Suprapubic skin (tissue), 4 donors: ENCODE measurements around the gene TMEM106A. TPM values are rescaled to one million over a fixed set of nuclear protein-coding genes. Genes with fewer than 3 reads are reported as not detected.
A peak's percentile ranks its signal among the peaks of the same experiment; 100 is the strongest.

Experiments
- DNase-seq, 2 donors: peaks; one replicate each; pipeline ENCODE4 v3.0.0-alpha.2; 2019; ENCODE audit warnings: low spot score in 2 of 2
- H3K27ac ChIP-seq: fragments of 200-600 bp; sonication (generic); one replicate; pipeline ENCODE4 v1.5.1; 2019
- H3K27me3 ChIP-seq: fragments of 200-600 bp; sonication (generic); one replicate; pipeline ENCODE4 v1.5.1; 2019
- H3K36me3 ChIP-seq: fragments of 200-600 bp; sonication (generic); one replicate; pipeline ENCODE4 v1.5.1; 2019
- H3K4me1 ChIP-seq: fragments of 200-600 bp; sonication (generic); one replicate; pipeline ENCODE4 v1.5.1; 2019
- H3K4me3 ChIP-seq: fragments of 200-600 bp; sonication (generic); one replicate; pipeline ENCODE4 v1.5.1; 2019; ENCODE audit warnings: mild to moderate bottlenecking
- H3K9me3 ChIP-seq: fragments of 200-600 bp; sonication (generic); one replicate; pipeline ENCODE4 v1.5.1; 2019
- CTCF ChIP-seq, 2 donors: fragments of 200-600 bp in 1 of 2; fragments of 450-650 bp in 1 of 2; sonication (generic) in 1 of 2; IDR thresholded peaks; one replicate each; pipeline ENCODE4 v1.5.1; 2016 to 2019; ENCODE audit warnings: antibody characterized with exemption in 2 of 2, mild to moderate bottlenecking in 1 of 2, moderate library complexity in 1 of 2
- EP300 ChIP-seq: sonication (generic); formaldehyde crosslinking; IDR thresholded peaks from one replicate; pipeline ENCODE4 v1.6.1; 2017; ENCODE audit warnings: antibody characterized with exemption
- POLR2A ChIP-seq, 2 donors: fragments of 450-650 bp; IDR thresholded peaks; one replicate each; pipeline ENCODE4 v1.6.1; 2017; ENCODE audit warnings: antibody characterized with exemption in 2 of 2, mild to moderate bottlenecking in 2 of 2, moderate library complexity in 2 of 2
- POLR2AphosphoS5 ChIP-seq, 3 donors: sonication (generic); formaldehyde crosslinking; IDR thresholded peaks; one replicate each; pipeline ENCODE4 v1.6.1; 2017; ENCODE audit warnings: antibody characterized with exemption in 3 of 3
- WGBS: methylation state at CpG from one replicate; pipeline ENCODE4 v1.1.5; 2018; 5-methylcytosine and 5-hydroxymethylcytosine counted together
- total RNA-seq, 4 donors: library from RNA; depleted of rRNA; stranded (reverse); fragments of >200 nt; gene quantifications; one replicate each; pipeline ENCODE4 v1.1.0, GENCODE V29; 2016

TMEM106A gene
- total RNA-seq, 4 donors from 2014 or later = 1.2 to 3.5 (median 1.9) TPM

GRCh38 chr17:43212641-43213490 is 1.2 kb downstream of the TMEM106A start:
- H3K4me1 ChIP-seq = peaks cover 28% of the 10 kb centered on the region
- no peaks in the 10 kb centered on the region for H3K27me3 ChIP-seq
- DNase-seq = peak in 1 of 2 donors; percentile 65
- no peak for TF ChIP-seq POLR2AphosphoS5 (IDR thresholded peaks at IDR 0.05)
- no peak for TF ChIP-seq POLR2A (IDR thresholded peaks at IDR 0.05)
- no peak for TF ChIP-seq CTCF (IDR thresholded peaks at IDR 0.05)
- TF ChIP-seq EP300 = no peak
- H3K36me3 ChIP-seq = peaks cover 45% of the 10 kb centered on the region
- H3K27ac ChIP-seq = peak overlapping the region; percentile 76
- H3K9me3 ChIP-seq = no peaks in the 10 kb centered on the region
- H3K4me3 ChIP-seq = peak overlapping the region; percentile 65
- 40% methylated on average over 7 of the region's 7 CpGs for WGBS

- 95% methylated on average over 2 of the region's 2 CpGs for WGBS
- H3K4me3 ChIP-seq = no peak overlapping the region
- H3K9me3 ChIP-seq = no peaks in the 10 kb centered on the region
- DNase-seq = peak in 1 of 2 donors; percentile 44
- H3K27ac ChIP-seq = no peak overlapping the region
- TF ChIP-seq POLR2AphosphoS5 (IDR thresholded peaks at IDR 0.05) = no peak
- TF ChIP-seq EP300 = no peak
- no peak for TF ChIP-seq CTCF (IDR thresholded peaks at IDR 0.05)
- no peak for TF ChIP-seq POLR2A (IDR thresholded peaks at IDR 0.05)
- peaks cover 28% of the 10 kb centered on the region for H3K4me1 ChIP-seq
- no peaks in the 10 kb centered on the region for H3K27me3 ChIP-seq
- peaks cover 38% of the 10 kb centered on the region for H3K36me3 ChIP-seq
Observed at GRCh38 chr17:43213545-43213944, 1.9 kb downstream of the TMEM106A start.

GRCh38 chr17:43215341-43215740 is 3.7 kb downstream of the TMEM106A start:
- H3K4me3 ChIP-seq = no peak overlapping the region
- H3K36me3 ChIP-seq = peaks cover 22% of the 10 kb centered on the region
- H3K4me1 ChIP-seq = peaks cover 28% of the 10 kb centered on the region
- H3K27me3 ChIP-seq = no peaks in the 10 kb centered on the region
- no peak for DNase-seq
- H3K27ac ChIP-seq = no peak overlapping the region
- WGBS = 89% methylated on average over 3 of the region's 3 CpGs
- H3K9me3 ChIP-seq = no peaks in the 10 kb centered on the region
- TF ChIP-seq POLR2A (IDR thresholded peaks at IDR 0.05) (no peak), POLR2AphosphoS5 (IDR thresholded peaks at IDR 0.05) (no peak), EP300 (no peak), CTCF (IDR thresholded peaks at IDR 0.05) (no peak)

GRCh38 chr17:43216369-43216761 is 4.7 kb downstream of the TMEM106A start:
- TF ChIP-seq POLR2A (IDR thresholded peaks at IDR 0.05) (no peak), EP300 (no peak), CTCF (IDR thresholded peaks at IDR 0.05) (no peak), POLR2AphosphoS5 (IDR thresholded peaks at IDR 0.05) (no peak)
- WGBS = 95% methylated on average over 4 of the region's 4 CpGs
- DNase-seq = peak in 1 of 2 donors; percentile 49

GRCh38 chr17:43216762-43217613 is 5.3 kb downstream of the TMEM106A start:
- 90% methylated on average over 4 of the region's 4 CpGs for WGBS
- peak in 1 of 2 donors; percentile 15 for DNase-seq

More at GRCh38 chr17:43216369-43216761, 4.7 kb downstream of the TMEM106A start:
- Histone ChIP-seq H3K9me3 (no peaks in the 10 kb centered on the region), H3K27me3 (no peaks in the 10 kb centered on the region), H3K4me1 (peaks cover 21% of the 10 kb centered on the region), H3K27ac (no peak overlapping the region), H3K4me3 (no peak overlapping the region), H3K36me3 (peaks cover 22% of the 10 kb centered on the region)

More at GRCh38 chr17:43216762-43217613, 5.3 kb downstream of the TMEM106A start:
- Histone ChIP-seq H3K27ac (no peak overlapping the region), H3K9me3 (no peaks in the 10 kb centered on the region), H3K27me3 (no peaks in the 10 kb centered on the region), H3K4me3 (no peak overlapping the region), H3K4me1 (peaks cover 17% of the 10 kb centered on the region), H3K36me3 (peaks cover 22% of the 10 kb centered on the region)
- TF ChIP-seq EP300 = no peak
- TF ChIP-seq POLR2A (IDR thresholded peaks at IDR 0.05) = no peak
